Limb (tissue), 2 donors: ENCODE data around the gene SYT1.

Source experiments
- DNase-seq, 2 donors: peaks; one replicate each; pipeline ENCODE4 v3.0.0-alpha.2; 2016; ENCODE audit errors: extremely low spot score in 2 of 2

Gene SYT1

DNA sequence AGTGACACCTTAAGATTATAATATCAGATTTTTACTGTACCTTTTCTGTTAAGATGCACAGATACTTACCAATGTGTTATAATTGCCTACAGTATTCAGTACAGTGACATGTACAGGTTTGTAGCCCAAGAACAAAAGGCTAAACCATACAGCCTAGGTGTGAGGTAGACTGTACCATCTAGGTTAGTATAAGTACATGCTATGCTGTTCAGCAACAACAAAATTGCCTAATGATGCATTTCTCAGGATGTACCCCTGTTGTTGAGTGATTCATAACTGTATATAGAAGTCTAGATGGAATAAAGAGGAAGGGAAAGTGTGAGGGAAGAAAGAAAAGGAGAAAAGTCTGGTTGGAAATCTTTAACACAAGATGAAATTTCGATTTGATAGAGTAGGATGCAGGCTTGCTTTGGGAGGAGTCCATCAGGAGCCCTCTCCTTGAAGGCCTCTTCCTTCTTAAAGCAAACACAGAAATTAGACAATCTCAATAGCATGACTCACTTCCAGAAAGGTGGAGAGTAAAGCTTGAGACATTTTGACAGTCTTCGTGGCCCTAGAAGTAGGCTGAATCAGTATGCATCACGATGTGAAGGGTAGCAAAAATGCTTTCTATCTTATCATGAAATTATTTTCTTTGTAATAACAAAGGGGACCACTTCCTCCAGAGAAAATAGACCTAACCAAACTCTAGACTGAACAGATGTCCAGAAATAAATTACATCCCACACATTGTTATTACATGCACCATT is 191.5 kb downstream of the SYT1 start:
- no peak for DNase-seq

DNA sequence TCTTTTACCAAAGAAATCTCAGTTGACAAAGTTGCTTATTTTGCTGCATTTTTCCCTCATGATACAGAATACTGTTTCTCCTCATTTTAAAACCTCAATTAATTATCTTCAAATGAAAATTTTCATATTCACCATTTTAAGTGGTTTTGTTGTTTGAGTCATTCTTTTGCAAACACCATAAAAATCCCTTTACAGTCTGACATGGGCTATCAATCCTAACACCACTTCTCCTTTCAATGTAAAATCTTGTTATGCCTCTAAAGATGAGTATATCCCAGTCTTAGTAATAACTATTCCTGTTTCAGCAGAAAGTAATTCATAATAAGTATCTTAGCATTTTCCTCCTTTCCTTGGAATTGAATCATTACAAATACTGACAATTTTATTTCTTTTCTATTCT is 192.2 kb downstream of the SYT1 start:
- DNase-seq, result no peak

DNA sequence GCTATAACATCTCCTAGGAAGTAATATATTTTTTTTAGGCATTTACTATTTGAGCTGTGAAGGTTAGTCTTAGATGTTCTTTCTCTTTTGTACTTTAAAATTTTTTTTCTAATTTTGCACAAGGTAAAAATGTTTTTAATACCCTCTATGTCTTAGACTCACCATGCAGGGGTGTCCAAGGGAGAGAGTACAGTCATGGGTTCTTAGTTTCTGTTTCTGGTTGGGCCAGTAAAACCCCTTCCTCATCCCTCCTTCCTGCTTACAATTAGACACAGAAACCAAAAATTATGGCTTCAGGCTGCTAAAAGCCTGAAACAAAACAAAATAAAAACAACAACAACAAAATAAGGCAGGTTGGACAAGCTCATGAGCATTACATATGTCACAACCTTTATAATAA is 193.0 kb downstream of the SYT1 start:
- no peak for DNase-seq

DNA sequence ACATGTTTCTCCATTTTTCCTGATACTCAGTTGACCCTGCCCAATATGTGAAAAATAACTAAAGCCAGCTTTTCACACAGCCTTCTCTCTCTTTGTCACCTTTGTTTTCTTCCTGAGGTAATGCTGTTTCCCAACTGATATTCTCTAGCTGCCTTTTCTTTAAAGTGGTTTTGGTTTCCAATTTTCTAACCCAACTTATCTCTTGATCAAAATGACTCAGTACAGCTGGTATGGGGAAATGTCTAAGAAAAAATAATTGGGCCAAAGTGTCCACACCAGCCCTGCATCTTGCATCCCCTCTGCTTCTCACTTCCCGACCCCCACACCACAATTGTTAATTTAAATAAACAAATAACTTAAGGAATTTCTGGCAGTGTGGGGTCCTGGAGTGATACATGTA is 193.8 kb downstream of the SYT1 start:
- DNase-seq, result no peak

DNA sequence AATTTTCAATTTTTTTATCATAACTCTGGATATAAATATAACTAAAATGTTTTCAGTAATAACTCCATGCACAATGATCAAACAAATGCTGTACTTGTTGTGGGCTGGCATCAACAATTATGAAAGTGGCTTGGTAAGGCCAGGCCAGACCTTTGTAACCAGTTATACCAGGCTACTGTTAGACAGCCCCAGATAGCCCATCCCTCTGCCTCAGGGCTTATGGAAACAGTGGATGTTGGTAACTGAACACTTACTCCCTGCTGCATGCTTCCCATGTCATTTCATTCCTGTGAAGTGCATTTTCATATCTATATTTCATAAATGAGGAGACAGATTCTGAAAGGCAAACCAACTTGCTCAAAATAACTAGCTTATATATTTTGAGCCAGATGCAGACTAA is 195.0 kb downstream of the SYT1 start:
- no peak for DNase-seq

DNA sequence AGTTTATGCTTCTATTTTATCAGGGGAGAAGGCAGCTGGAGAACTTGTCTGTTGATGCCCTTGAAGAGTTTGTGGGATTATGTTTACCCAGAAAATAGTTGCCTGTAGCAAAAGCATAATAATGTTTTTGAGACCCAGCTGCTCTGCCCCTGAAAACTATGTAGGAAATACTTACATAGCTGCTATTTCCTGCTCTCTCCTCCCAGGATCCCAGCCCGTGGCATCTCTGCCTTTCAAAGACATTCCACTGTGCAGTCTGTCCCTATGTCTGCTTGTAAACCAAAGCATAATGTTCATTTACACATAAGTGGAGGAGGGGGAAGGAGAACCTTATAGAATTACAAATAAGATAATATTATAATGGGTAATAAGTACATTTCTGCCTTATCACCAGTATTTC is 198.7 kb downstream of the SYT1 start:
- DNase-seq, result no peak

DNA sequence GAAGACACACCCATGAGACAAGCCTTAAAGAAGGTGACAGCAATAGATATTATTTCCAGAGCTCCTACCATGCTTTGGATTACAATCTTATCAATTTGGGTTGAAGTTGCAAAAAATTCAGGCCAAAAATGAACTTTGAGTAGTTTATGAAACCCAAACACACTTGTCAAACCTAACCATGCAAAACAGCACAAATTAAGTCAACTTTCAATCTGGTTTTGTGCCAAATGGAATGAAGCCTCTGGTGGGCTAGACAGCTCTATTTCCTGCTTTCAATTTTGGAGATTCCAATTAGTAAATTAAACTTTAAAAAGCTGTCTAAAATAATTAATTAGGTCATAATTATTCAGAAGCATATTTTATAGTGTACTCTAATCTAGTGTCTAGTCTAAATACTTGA is 203.4 kb downstream of the SYT1 start:
- DNase-seq, result no peak

DNA sequence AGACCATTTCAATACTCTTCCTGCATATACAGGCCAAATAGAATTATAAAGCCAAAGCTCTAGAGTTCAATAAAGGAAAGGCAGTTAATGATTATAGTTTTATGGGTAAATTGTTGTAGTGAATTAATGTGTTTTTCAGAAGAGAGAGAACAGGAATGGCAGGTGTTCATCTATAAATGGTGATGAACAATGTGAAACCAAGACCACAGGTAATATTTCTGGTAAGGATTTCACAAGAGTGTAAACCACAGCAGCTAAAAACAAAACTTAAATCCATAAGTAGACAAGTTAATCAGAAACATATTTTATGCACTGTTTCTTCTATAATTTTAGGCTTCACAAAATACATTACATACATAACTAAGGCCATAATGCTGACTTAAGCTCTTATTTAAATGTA is 204.4 kb downstream of the SYT1 start:
- DNase-seq, result no peak

DNA sequence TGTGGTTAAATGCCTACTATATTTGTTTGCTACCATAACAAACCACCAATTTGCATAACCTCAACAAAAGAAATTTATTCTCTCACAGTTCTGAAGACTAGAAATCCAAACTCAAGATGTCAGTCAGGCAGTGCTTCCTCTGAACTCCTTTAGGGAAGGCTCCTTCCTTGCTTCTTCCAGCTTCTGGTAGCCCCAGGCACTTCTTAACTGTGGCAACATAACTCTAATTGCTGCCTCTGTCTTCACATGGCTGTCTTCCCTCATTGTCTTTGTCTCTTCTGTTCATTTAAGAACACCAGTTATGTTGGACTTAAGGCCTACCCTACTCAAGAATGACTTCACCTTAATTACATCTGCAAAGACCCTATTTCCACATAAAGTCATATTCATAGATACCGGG is 206.9 kb downstream of the SYT1 start:
- no peak for DNase-seq

DNA sequence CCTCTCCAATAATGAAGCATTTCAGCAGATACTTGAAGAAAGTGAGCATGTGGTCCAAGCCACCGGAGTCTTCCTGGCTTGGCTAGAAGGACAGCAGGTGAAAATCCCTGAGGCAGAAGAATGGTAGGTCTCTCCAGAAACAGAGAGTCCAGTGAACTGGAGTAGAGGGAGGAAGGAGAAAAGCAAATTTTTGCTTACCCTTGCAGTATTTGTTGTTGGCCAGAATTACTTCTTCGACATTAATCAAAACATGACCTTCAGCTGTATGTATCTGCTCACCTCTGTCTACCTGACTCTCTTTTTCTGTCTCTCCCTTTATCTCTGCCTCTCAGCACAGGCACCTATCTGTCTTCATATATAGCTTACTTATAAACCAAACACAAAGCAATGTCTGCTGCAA is 208.9 kb downstream of the SYT1 start:
- no peak for DNase-seq

DNA sequence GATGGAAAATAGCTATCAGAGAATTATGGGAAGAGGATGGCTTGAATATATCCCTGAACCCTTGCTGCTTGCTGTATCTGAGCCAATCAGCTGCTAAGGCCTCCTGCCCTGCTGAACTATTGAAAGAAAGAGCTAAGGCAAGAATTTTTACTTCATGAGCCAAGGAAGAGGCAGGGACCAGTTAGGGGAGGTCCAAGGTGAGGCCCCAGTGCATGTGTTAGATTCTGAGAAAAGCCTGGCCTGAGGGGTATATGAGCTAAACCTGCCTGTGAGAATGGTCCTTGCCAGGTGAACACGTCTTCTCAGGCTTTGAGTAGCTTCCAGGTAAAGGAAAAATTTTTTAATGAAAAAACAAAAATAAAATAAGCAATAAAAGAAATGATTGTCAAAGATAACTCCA is 218.0 kb downstream of the SYT1 start:
- no peak for DNase-seq

DNA sequence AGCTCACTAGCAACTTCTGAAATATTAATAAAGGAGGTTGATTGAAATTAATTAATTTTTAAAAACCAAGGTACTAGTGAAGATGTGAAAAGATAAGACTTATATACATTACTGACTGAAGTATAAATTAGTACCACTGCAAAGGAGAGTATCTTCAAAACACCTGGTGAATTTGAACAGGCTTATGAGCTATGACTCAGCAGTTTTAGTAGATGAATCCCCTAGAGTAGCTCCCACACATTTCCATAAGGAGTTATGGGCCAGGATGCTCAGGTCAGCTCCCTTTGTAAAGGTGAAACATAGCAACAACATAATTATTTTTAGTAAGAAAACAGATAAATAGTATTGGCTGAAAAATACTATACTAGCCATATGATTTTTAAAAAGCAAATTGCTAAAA is 218.6 kb downstream of the SYT1 start:
- no peak for DNase-seq

DNA sequence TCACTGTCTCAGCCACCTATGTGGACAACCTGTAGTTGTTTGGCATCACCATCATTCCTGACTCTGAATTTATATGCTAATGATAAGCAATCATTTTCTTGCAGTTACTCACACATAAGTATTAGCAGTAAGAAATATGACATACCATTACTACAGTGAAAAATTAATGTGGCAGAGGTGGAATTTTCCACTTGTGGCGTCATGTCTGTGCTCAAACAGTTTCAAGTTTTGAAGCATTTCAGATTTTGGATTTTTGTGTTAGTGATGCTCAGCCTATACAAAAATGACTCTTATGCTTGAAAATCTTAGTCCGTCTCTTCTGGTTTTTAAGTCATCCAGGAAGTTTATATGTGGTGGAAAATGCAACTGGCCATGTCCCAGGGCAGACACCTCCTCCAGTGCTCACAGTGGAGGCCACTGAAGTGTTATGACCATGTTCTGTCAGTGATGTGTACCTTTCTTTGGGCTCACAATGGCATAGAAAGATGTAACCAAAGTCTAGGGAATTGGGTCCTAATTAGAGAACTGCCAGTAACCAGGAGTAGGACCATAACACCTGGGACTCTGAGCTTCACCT is 220.6 kb downstream of the SYT1 start:
- DNase-seq, result no peak

DNA sequence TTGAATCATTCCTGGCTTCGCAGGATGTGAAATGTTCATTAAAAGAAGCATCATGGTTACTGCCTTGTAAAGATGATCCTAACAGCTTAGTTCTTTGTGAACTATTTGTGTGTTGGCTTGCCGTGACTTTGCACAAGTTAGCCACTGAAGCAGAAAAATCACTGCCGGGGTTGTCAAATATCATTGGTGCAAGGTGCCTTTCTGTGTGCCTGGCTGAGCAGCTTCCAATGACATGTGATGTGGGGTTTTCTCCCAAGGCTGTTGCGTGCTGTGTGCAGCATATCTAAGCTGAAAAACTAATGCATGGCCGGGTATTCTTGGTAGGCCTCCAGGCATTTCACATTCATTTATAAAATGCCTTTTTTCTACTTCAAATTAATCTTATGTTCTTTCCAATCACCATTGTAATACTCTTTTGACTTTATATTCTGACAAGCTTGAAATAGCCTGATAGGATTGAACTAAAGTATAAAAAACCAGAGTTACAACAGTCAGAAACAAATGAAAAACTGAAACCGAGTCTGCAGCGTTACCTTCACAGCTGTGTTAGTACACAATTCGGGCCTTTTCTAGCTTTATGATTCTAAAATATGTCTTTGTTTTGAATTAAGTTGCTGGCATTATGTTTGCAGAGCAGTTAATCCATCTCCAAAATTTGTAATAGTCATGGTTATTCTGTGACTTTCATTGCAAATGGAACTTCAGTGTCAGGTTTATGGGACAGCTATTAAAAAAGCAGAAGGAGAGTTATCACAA is 222.1 kb downstream of the SYT1 start:
- no peak for DNase-seq

DNA sequence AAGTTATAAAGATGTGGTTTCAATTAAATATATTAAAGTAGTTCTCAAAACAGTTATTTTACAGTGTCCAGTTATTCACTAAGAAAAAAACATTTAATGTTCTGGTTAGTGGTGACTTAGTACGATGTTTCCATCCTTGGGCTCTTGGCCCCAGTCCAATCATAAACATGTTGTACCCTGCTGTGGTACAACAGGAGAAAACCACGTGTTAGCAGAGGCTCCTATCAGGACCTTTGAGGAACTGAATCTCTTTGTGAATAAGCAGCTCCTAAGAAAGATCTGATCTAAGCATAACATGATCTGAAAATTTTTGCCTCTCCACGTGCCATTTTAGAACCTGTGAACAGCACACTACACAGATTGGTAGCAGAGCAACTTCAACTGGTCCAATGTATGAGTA is 234.0 kb downstream of the SYT1 start:
- DNase-seq, result no peak

DNA sequence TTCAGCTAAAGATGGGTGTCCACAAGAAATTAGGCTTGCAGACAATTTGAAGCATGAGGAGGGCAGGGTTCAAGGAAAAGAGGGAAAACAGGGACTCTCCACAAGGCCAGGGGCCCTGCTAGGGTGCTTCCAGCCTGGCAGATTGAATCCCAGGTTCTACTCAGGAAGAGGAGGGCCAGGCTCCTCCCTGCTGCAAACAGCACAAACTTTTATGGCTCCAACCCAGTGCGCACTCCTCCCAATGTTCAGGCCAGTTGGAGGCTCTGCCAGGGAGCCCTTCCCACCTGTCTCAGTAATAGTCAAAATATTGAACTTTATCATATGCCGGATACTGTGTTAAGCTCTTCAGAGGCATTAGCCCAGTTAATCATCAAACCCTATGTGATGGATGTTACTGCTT is 244.4 kb downstream of the SYT1 start:
- DNase-seq, result no peak

DNA sequence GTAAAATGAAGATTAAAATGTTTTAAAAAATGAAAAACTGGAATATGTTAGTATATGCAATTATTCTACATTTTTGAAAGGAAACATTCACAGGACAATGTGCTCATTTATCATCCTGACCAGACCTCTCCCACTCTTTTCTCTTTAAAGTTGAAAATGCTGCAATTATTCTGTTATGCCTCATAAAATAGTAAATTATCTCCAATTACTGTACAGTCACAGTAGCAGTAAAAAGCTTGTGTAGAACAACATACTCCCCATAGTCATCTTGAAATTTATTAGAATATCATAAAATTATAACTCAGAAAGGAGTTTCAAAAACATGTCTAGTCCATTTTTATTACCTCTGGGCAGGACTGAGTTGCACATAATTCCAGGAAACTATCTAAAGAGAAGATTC is 250.3 kb downstream of the SYT1 start:
- DNase-seq, result no peak

DNA sequence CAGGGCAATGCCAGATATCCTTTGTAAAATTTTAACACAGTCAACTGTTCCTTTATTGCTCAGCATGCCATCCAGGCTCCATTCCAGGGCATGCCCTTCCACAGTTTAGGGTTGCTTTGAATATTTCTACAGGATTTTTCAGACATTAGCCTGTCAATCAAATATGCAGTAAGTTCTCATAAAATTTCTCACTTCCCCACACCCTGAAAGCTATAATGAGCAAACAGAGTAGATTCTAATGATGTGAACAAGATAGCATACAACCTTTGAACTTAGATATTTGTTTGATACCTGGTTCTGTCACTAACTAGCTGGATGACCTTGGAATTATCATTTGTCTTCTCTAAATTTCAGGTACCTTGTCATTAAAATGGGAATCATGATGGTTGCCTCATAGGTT is 251.2 kb downstream of the SYT1 start:
- no peak for DNase-seq

DNA sequence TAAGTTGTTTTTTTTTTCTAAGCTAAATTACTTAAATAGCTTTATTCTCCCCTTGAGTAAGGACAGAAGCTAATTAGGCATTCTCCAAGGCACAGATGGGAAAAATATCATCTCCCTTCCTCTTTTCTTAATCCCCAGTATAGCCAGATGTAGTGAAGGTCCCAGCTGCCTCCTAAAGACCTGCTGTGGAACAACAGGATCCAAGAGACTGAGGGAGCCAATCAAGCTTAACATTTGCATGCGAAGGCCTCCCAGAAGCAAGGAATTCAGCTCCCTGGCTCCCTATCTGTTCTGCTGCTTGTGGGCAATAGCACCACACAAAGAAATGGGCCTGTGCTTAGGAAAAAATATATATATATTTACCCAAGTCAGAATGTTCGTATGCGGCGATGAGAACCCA is 255.2 kb downstream of the SYT1 start:
- DNase-seq, result no peak

DNA sequence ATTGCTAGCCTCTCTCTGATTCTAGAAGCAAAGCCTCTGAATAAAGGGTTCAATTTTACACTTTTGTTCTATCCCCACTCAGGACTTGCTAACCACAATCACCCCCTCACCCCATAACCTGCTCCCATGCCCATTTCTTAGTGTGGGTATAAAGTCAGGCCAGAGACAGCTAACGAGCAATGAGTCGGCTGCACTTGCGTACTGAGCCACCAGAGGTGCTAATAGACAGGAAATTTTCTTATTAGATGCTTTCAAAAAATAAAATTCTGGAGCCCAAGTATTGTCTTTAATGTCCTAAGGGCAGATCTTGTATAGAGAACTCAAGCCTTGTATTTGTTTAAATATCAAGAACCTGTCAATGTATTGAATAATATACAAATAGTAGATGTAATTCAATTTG is 256.9 kb downstream of the SYT1 start:
- DNase-seq, result no peak

DNA sequence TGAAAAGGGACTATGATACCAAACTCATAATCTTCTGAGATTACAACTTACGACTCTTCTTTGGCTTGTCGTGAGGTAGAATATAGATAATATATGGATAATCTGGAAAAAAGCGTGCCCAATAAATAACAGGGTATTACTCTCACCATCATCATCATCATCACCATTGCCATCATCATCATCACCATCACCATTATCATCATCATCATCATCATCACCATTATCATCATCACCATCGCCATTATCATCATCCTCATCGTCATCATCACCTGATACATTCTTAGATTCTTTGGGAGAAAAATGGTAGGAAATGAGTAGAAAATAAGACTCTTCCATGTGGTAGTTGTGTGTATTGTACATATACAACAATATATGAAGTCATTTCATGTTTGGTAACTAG is 259.8 kb downstream of the SYT1 start:
- DNase-seq, result no peak

DNA sequence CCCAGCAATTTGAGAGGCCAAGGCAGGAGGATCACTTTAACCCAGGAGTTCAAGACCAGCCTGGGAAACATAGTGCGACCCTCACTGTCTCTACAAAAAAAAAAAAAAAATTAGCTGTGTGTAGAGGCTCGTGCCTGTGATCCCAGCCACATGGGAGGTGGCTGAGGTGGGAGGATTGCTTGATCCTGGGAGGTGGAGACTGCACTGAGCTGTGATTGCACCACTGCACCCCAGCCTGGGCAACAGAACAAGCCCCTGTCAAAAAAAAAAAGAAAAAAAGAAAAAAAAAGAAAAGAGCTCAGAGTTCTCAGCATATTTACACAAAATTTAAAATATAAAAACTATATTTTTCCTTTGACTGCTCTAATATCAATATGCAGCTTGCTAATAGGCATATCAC is 260.8 kb downstream of the SYT1 start:
- no peak for DNase-seq

DNA sequence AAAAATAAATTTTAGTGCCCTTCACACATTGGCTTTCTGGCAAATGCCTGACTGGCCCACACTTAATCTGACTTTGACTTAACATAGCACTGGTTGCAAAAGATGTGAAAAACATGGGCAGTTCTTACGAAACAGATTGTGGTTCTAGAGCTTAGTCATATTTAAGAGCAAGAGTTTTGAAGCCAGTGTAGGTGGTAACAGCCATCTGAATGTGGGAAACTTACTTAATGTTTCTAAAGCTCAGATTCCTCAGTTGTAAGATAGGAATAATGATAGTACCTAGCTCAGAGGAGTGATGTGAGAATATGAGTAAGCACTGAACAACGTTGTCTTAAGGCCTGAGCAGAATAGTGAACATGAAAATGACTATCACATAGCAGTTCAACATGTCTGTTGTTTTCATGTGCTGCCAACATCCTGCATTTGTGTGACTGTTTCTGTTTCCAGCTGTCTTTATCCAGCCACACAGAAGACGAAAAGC is 262.7 kb downstream of the SYT1 start:
- peak in 1 of 2 donors; percentile 10 for DNase-seq
